Measurements from ENCODE around the gene MYBPC1. TPM values are rescaled to one million over a fixed set of nuclear protein-coding genes. Genes with fewer than 3 reads are reported as not detected.

The MYBPC1 gene
- total and polyA plus RNA-seq, 2 of the 13 experiments (the other 11 are each of a cell fraction or from before 2014, with no cell fraction given): 0.31 to 0.53 TPM

- TF ChIP-seq ARID4A (CRISPR knock-in tag; IDR thresholded peaks at IDR 0.05; ENCODE audit: borderline replicate concordance): no peak
- TF ChIP-seq RXRB (CRISPR knock-in tag; IDR thresholded peaks at IDR 0.05; ENCODE audit: borderline replicate concordance): peak; percentile 4; the same call in 1 of the 2 replicates
- TF ChIP-seq CHCHD3 (CRISPR knock-in tag; IDR thresholded peaks at IDR 0.05): no peak
- 0 out of 2 replicates have a peak, but pooled peaks have one; percentile 26 for TF ChIP-seq RARA (CRISPR knock-in tag; IDR thresholded peaks at IDR 0.05)
- TF ChIP-seq NCOA2 (CRISPR knock-in tag; IDR thresholded peaks at IDR 0.05): peak; percentile 78
- no peak for TF ChIP-seq JUN (CRISPR knock-in tag; IDR thresholded peaks at IDR 0.05)
- TF ChIP-seq FOXA1 (IDR thresholded peaks at IDR 0.05): 0 out of 2 replicates have a peak, but pooled peaks have one; percentile 11
- TF ChIP-seq FOXA1 (CRISPR knock-in tag; IDR thresholded peaks at IDR 0.05): no peak
- TF ChIP-seq LCORL (IDR thresholded peaks at IDR 0.05): 0 out of 2 replicates have a peak, but pooled peaks have one; percentile 30
- TF ChIP-seq LCORL (CRISPR knock-in tag; IDR thresholded peaks at IDR 0.05): no peak
- peak; percentile 43 for TF ChIP-seq ASH2L (IDR thresholded peaks at IDR 0.05; ENCODE audit: insufficient read length, low read depth, low read length)
- TF ChIP-seq ZNF205 (CRISPR knock-in tag; IDR thresholded peaks at IDR 0.05): peak; percentile 24; the same call in 1 of the 2 replicates
- peak; percentile 17; the same call in 1 of the 2 replicates for TF ChIP-seq ETV5 (CRISPR knock-in tag; IDR thresholded peaks at IDR 0.05; ENCODE audit: borderline replicate concordance)
- no peak for TF ChIP-seq IKZF5 (CRISPR knock-in tag; IDR thresholded peaks at IDR 0.05)
- TF ChIP-seq RBFOX2 (IDR thresholded peaks at IDR 0.05; ENCODE audit: low read depth, low read length): peak; percentile 45
- no peak for TF ChIP-seq HNRNPUL1 (IDR thresholded peaks at IDR 0.05; ENCODE audit: low read depth, low read length)
- TF ChIP-seq ZNF362 (CRISPR knock-in tag; IDR thresholded peaks at IDR 0.05; ENCODE audit: borderline replicate concordance): peak; percentile 88
- peak; percentile 64; the same call in 1 of the 2 replicates for TF ChIP-seq SOX5 (CRISPR knock-in tag; IDR thresholded peaks at IDR 0.05; ENCODE audit: borderline replicate concordance)
- no peak for TF ChIP-seq MTERF4 (CRISPR knock-in tag; IDR thresholded peaks at IDR 0.05)
- TF ChIP-seq POLR2A (IDR thresholded peaks at IDR 0.05; ENCODE audit: insufficient read depth in 1 of 2, low read depth in 2 of 2, low read length in 2 of 2): peak in 1 of 2 experiments; percentile 51; a peak in 1 of 4 replicates
- peak; percentile 50 for TF ChIP-seq MED1 (CRISPR knock-in tag; IDR thresholded peaks at IDR 0.05)
- peak; percentile 64; the same call in 1 of the 2 replicates for TF ChIP-seq HNF4G (IDR thresholded peaks at IDR 0.05; ENCODE audit: borderline replicate concordance, low read depth, low read length)
- no peak for TF ChIP-seq HNF4G (CRISPR knock-in tag; IDR thresholded peaks at IDR 0.05; ENCODE audit: borderline replicate concordance, low read depth)
- TF ChIP-seq NFIC (IDR thresholded peaks at IDR 0.05; ENCODE audit: low read length): peak; percentile 72; the same call in 1 of the 2 replicates
Observed at GRCh38 chr12:101599771-101600484, 5.2 kb downstream of the MYBPC1 start (continued).
